GM04504 (cell line): ENCODE results near the gene ANKS6.
"Not testable (repeated sequence)": the region's sequence is repeated elsewhere in the genome, so short reads cannot be mapped to it uniquely, and the experiment has no call there.

Source experiments
- DNase-seq: peaks from one replicate; pipeline ENCODE4 v3.0.0-alpha.2; 2012; ENCODE audit warnings: low read depth

Gene ANKS6

DNA sequence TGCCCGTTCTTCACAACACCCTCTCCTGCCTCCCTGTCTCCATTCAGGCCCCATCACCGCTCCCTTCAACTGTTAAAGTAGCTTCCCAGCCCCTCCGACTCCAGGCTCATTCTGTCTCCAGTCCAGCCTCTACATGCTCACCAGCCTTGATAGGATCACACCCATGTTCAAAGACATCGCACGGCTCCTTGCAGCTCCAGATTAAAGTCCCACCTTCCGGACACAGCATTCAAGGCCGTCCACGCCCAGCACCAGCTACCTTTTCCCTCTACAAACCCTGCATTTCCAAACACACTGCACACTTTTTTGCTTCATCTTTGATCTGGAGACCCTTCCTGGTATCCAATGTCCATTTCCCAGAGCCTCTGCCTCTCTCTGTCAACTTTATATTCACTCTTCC is 94.0 kb downstream of the ANKS6 start:
- no peak for DNase-seq

DNA sequence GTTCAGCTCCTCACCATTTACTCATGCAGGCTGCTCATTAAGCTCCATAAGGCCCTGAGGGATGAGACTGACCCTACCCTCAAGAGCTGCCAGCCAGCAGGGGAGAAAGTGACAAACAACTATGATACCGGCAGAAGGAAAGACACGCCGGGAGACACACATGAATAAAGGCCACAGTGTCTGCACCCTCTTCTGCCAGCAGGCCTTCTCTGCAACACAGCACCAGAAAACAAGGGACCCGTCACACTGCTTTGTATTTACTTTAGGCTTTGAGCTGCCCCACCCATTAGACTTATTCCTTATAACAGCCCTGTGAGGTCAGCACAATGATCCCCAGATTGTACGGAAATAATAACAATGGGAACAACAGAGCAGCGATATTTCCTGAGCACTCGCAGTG is 94.8 kb downstream of the ANKS6 start:
- no peak for DNase-seq

DNA sequence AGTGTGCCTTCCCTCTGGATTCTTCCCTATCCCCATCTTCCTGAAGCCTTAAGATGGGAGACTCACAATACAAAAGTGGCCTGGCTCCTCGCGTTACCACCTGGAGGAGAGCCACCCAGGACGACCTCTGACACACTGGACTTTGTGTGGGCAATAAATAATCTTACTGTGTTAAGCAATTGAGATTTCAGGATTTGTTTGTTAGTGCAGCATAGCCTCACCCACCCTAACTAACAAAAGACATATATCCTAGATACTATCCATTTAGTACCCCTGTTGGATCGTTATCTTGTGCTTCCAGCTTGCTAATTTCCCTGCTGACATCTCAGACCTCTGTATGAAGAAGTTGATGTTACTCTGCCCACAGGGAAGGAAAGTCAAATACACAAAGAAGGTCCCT is 95.6 kb downstream of the ANKS6 start:
- DNase-seq = no peak

DNA sequence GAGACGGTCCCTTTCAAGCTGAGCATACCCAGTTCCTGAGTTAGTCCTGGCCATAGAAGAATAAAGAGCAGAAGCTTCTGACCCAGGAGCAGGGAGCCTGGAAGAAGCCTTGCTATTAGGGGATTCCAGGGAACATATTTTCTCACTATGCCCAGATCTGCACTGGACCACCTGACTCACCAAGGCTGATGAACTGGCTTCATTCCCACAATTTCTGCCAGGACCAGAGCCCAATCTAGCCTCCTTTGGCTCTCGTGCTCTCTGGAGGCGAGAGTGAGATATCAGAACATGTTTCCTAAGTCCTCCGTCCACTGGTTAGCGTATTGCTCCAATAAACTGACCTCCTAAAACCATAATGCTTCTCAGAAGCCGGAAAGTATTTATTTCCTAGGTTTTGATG is 97.5 kb downstream of the ANKS6 start:
- no peak for DNase-seq

DNA sequence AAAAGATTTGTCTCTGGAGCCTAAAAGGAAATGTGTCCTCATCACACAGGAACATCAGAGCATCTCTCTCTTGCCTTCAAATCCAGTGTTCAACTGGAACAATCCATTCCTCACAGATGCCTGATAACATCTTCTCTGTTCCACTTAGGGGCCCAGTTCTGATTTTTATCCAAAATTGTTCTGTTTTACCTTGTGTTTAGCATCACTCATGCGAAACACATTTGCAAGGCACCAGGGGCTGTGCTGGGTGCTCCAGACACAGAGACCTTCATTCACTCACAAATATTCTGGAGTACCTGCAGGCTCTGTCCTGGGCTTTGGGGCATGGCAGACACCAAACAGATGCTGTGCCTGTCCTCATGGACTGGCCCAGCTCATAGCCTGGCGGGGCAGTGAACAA is 101.4 kb downstream of the ANKS6 start:
- no peak for DNase-seq

DNA sequence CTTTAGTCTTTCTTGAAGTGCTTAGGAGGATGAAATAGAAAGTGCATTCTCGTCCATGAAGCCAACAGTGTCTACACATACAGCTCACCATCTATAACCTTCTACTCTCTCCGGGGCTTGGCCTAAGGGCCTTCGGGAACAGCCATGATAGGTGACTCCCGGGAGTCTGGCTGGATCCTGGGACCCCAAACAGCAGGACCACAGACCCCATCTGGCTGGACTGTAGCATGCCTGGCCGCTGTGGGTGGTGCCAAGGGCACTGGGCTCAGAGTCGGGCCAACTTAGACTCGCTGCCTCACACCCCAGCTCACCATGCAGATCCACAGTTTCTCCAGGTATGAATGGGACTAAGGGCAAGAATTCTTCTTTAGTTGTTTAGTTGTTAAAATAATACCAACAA is 104.0 kb downstream of the ANKS6 start:
- no peak for DNase-seq

DNA sequence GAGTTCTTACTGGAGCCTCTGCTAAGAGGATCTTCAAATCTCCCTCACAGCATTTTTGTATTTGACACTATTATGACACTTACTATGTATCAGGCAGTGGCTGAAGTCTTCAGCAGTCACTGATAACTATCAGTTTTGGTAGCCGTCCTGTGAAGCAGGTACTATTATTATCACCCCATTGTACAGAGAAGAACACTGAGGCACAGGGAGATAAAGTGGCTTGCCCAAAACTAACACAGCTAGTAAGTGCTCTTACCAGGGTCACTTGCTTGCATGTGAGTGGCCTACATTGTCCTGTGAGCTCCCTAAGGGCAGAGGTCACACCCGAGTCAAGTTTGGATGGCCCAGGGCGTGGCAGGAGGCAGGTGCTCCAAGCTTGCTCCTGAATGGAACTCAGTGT is 104.5 kb downstream of the ANKS6 start:
- no peak for DNase-seq

DNA sequence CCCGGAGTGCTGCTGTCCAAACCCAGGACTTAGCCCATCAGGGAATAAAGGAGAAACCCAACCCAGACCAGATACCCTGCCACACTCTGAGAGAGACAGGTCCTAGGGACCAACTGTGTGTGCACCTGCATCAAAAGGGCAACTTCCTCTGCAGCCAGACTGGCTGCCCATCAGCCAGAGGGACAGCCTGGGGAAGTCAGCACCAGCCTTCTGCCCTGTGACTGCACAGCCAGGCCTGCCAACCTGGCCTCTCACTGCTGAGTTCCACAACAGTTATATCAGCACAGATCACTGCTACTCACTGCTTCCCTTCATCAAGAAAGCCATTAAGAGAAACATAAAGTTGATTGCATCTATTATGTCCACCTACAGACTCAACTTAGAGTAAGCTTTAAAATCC is 105.7 kb downstream of the ANKS6 start:
- DNase-seq = no peak

DNA sequence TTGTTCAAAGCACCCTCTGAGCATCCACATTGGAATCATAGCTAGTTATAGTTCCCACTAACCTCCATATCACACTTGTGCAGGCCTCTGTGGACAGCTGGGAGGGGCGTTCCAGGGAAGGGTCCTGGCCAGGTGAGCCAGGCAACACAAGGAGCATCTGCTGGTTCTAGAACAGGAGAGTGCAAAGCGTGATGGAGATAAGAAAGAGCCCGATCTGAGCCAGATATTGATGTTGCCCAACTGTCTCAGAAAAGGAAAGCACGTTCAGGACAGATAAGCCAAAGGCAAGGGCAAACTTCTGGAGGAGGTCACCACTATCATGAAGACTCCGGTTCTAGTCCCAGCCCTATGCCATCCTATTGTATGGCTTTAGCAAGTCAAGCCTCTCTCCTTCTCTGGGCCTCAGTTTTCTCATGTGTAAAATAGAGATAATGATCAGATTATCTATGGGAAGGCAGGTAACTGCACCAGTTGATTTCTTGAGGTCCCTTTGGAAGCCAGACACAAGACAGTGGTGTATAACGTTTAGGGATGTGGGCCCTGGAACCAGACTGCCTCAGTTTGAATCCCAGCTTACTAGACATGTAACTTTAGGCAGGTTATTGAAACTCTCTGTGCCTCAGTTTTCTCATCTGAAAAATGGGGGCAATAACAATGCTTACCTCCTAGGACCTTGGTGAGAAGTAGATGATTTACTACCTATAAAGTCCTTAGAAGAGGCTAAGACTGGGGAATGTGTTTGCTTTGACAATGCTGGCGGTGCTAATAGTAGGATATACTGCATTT is 107.5 kb downstream of the ANKS6 start:
- DNase-seq = no peak

DNA sequence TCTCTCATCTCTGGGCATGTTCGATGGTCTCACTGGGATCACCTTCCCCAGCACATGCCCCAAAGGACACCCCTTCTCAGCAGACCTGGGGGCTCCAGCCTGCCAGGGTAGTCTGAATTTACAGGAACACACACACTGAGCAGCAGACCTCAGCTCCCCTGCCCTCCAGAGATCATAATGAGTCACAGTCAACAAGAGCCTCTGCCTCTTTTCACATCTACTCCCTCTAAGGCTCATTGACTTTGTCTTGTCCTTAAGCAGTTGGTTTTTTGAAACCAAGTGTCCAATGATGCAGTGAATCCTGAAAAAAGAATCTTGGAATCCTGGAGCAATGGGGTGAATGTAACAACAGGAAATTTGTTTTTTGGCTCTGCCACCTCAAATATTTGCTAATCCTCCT is 108.4 kb downstream of the ANKS6 start:
- no peak for DNase-seq

DNA sequence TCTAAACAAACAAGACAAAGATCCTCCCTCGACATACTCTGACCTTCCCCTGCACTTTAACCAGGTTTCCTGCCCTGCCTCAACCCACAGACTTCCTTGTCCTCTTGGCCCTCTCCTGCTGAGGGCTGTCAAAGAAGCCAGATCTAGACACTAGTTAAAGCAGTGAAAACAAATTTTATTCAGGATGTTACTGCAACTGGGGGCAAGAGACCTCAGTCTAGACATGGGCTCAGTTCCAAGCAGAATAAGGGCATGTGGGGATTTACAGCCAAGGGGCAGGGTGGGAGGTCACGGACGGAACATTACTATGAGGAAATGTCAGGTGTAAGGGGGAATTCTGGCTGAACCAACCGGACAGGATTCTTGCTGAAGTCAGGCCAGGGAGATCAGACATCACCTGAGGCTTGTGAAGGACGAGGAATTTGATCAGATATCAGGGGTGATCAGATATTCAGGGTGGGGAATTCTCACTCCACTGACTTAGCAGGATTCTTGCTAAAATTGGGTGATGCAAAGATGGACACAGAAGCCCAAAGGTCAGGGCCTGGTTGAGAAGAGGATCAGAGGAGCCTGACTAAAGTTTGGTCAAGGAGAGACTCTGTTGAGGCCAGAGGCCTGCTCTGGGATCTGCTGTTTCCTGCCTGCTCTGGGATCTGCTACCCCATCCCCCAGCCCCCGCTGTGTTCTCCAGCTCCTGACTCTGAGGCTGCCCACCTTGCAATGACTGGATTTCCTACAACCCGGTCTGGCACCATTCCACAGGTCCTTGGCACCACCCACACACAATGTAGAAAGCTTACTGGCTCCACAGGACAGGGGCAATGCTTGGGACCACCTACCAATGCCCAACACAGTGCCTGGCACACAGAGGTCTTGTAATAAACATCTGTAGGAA is 109.1 kb downstream of the ANKS6 start:
- DNase-seq = no peak

DNA sequence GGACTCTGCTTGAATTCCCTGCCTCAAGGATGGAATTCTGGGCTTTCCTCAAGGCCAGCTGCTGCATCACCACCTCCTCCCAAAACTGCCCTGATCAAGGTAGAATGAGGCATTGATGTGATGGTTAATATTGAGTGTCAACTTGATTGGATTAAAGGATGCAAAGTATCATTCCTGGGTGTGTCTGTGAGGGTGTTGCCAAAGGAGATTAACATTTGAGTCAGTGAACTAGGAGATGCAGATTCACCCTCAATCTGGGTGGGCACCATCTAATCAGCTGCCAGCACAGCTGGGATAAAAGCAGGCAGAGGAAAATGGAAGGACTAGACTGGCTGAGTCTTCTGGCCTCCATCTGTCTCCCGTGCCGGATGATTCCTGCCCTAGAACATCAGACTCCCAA is 111.5 kb downstream of the ANKS6 start:
- not testable (repeated sequence) for DNase-seq
